ENCODE measurements around the gene TMEM212.

TMEM212 gene

GRCh38 chr3:171842864-171843518 is at the start of gene TMEM212:
TMEM212 (plus strand) TSS chr3:171843349; CDS start chr3:171843384, 35 bp downstream.
- no peak for DNase-seq (ENCODE audit: low spot score)

GRCh38 chr3:171796625-171797264 is 46.4 kb upstream of the TMEM212 start:
- no peak for DNase-seq (ENCODE audit: low spot score)

- no peak for DNase-seq (ENCODE audit: low spot score)
These were observed 45.9 kb upstream of the TMEM212 start for GRCh38 chr3:171797265-171797679.

- DNase-seq (ENCODE audit: low spot score): no peak
These were observed 45.3 kb upstream of the TMEM212 start for GRCh38 chr3:171797873-171798272.

- no peak for DNase-seq (ENCODE audit: low spot score)
These were observed 43.6 kb upstream of the TMEM212 start for GRCh38 chr3:171799501-171799900.

GRCh38 chr3:171801738-171802589 is 41.2 kb upstream of the TMEM212 start:
- DNase-seq (ENCODE audit: low spot score): no peak

- no peak for DNase-seq (ENCODE audit: low spot score)
These were observed 40.6 kb upstream of the TMEM212 start for GRCh38 chr3:171802590-171802956.

- no peak for DNase-seq (ENCODE audit: low spot score)
These were observed 40.1 kb upstream of the TMEM212 start for GRCh38 chr3:171803044-171803443.

- DNase-seq (ENCODE audit: low spot score): no peak
These were observed 38.3 kb upstream of the TMEM212 start for GRCh38 chr3:171804618-171805389.

GRCh38 chr3:171805687-171806086 is 37.5 kb upstream of the TMEM212 start:
- DNase-seq (ENCODE audit: low spot score): no peak

GRCh38 chr3:171806200-171807128 is 36.7 kb upstream of the TMEM212 start:
- DNase-seq (ENCODE audit: low spot score): no peak

- no peak for DNase-seq (ENCODE audit: low spot score)
These were observed 35.9 kb upstream of the TMEM212 start for GRCh38 chr3:171807129-171807675.

- no peak for DNase-seq (ENCODE audit: low spot score)
These were observed 35.3 kb upstream of the TMEM212 start for GRCh38 chr3:171807806-171808205.

- no peak for DNase-seq (ENCODE audit: low spot score)
These were observed 33.6 kb upstream of the TMEM212 start for GRCh38 chr3:171809611-171809860.

GRCh38 chr3:171809861-171810628 is 33.1 kb upstream of the TMEM212 start, which contains the start of gene PLD1:
PLD1 (minus strand) TSS chr3:171810483; CDS start chr3:171738051, 72,432 bp downstream.
- no peak for DNase-seq (ENCODE audit: low spot score)

- DNase-seq (ENCODE audit: low spot score): no peak
These were observed 32.4 kb upstream of the TMEM212 start for GRCh38 chr3:171810629-171811294.

- no peak for DNase-seq (ENCODE audit: low spot score)
These were observed 31.7 kb upstream of the TMEM212 start for GRCh38 chr3:171811295-171811912.

- DNase-seq (ENCODE audit: low spot score): no peak
These were observed 31.2 kb upstream of the TMEM212 start for GRCh38 chr3:171811913-171812335.

- DNase-seq (ENCODE audit: low spot score): no peak
These were observed 30.3 kb upstream of the TMEM212 start for GRCh38 chr3:171812811-171813210.

Data from cerebellar cortex (tissue), 1 donor.